HG03196 (cell line): ENCODE measurements around the gene C22orf23.
"Not testable (repeated sequence)": the region's sequence is repeated elsewhere in the genome, so short reads cannot be mapped to it uniquely, and the experiment has no call there.

Experiments used
- ATAC-seq: cut with Tn5 transposase; IDR thresholded peaks from one replicate; pipeline ENCODE4 v1.9.1; 2021; ENCODE audit not compliant: unreplicated experiment

Gene C22orf23

DNA sequence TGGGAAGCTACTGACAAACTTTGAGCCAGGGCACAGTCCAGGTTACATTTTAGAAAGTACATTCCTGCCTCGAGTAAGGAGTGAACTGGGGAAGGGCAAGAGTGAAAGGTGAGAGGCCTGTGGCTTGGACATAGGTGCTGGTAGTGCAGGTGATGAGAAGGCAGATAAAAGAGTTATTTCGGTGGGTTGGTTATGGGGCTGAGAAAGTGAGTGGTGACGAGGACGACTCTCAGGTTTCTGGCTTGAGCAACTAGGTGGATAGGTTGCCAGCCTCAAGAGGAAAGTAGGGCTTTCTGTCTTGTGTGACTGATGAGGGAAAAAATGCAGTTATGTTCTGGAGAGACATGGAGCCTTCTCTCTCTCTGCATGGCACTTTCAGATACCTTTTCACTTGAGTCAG is 3.8 kb upstream of the C22orf23 start:
- ATAC-seq = no peak

DNA sequence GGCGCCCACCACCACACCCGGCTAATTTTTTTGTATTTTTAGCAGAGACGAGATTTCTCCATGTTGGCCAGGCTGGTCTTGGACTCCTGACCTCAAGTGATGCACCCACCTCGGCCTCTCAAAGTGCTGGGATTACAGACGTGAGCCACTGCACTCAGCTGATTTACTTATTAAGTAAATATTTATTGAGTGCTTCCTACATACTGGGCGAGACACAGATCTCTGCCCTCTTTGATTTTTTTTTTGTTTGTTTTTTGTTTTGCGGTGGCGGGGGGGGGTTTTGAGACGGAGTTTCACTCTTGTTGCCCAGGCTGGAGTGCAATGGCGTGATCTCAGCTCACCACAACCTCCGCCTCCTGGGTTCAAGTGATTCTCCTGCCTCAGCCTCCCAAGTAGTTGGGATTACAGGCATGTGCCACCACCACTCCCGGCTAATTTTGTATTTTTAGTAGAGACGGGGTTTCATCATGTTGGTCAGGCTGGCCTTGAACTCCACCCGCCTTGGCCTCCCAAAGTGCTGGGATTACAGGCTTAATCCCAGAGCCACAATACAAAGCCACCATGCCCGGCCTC is 2.5 kb upstream of the C22orf23 start:
- not testable (repeated sequence) for ATAC-seq

GRCh38 chr22:37954686-37955085 is 1.3 kb upstream of the C22orf23 start:
- ATAC-seq = no peak

- ATAC-seq = peak; percentile 7
Measured at GRCh38 chr22:37953062-37953436, 352 bp downstream of the C22orf23 start.

DNA sequence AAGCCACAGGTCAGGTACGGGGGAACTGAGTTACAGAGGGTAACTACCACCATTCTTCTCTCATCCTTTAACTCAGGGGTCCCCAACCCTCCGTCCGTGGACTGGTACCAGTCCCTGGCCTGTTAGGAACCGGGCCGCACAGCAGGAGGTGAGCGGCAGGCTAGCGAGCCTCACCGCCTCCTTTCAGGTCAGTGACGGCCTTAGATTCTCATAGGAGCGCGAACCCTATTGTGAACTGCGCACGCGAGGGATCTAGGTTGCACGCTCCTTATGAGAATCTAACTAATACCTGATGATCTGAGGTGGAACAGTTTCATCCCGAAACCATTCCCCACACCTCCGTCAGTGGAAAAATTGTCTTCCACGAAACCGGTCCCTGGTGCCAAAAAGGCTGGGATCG is 772 bp downstream of the C22orf23 start:
- ATAC-seq = not testable (repeated sequence)

- no peak for ATAC-seq
Measured at GRCh38 chr22:37951305-37951704, 2.1 kb downstream of the C22orf23 start.

DNA sequence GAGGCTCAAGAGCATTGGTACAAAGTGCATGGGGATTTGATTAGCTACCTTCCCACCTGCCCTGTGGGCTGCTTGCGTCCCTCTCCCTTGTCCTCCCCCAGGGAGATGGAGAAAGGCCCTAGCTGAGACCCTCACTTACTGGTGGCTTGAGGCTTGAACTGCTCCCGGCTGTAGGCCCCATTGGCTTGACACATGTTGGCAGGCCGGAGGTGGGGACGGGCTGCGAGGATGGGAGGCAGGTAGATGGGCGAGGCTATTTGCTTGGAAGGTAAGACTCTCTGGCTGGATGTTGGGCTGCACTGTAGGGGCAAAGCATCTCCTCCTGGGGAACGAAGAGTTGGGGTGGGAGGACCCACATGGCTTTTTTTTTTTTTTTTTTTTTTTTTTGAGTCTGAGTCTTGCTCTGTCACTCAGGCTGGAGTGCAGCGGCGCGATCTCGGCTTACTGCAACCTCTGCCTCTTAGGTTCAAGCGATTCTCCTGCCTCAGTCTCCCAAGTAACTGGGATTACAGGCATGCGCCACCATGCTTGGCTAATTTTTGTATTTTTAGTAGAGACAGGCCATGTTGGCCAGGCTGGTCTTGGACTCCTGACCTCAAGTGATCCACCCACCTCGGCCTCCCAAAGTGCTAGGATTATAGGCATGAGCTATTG is 6.1 kb downstream of the C22orf23 start:
- not testable (repeated sequence) for ATAC-seq

GRCh38 chr22:37944423-37944822 is 9.0 kb downstream of the C22orf23 start:
- ATAC-seq = not testable (repeated sequence)

- no peak for ATAC-seq
Measured at GRCh38 chr22:37943825-37944198, 9.6 kb downstream of the C22orf23 start.

DNA sequence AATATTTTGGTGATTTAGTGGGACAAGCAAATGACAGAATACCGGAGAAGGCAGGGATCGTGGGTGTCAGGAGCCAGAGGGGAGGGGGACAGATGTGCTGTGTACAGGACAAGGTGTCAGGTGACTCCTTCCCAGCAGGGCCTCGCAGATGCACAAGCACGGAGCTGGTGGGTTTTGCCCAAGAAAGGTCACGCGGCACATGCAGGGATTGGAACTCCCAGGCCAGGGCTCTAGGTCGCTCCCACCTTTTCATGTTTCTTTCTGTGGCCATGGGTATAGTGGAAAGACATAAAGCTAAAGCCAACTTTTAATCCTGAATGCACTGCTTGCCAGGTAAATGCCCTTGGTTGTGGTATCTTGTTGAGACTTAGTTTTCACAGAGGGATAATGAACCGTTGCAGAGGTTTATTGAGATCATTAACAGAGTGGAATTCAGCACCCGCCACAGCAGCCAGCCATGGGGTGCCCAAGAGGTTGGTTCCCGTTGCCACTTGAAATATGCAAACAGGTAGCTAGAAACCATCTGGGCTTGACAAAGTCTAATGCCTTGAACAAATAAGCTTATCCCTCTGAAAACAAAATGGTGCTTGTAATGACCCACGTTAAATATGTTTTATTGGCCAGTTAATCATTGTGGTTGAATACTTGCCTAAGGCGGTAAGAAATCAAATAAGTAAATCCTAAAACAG is 10.1 kb downstream of the C22orf23 start:
- ATAC-seq = no peak

DNA sequence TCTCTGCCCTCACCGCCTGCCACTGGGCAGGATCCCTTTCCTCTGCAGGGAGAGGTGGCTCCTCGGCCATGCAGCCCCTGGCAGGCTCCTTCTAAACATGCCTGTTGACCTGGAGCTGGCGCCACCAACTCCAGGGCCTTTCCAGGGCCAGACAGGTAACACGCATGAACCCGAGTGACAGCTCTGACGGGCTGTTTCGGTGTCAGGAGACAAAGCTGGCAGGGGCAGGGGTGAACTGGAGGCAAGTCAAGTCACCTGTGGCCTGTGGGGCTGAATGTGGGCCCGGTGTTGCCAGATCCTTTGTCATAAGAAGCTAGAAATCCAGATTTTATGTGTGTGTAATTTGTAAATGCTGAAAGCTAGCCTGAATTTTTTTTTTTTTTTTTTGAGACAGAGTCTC is 11.3 kb downstream of the C22orf23 start:
- no peak for ATAC-seq

DNA sequence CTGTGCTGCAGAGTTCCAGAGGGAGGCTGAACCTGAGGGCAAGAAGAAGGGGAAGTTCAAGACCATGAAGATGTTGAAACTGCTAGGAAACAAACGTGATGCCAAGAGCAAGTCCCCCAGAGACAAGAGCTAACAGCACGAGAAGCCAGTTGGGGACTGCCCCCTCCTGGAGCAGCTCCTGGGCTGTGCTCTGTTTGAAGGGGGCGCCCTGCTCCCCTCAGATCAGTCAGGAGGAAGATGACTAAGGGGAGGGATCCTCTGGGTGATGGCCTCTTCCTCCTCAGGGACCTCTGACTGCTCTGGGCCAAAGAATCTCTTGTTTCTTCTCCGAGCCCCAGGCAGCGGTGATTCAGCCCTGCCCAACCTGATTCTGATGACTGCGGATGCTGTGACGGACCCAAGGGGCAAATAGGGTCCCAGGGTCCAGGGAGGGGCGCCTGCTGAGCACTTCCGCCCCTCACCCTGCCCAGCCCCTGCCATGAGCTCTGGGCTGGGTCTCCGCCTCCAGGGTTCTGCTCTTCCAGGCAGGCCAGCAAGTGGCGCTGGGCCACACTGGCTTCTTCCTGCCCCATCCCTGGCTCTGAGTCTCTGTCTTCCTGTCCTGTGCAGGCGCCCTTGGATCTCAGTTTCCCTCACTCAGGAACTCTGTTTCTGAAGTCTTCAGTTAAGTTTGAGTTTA is 12.6 kb downstream of the C22orf23 start:
- ATAC-seq = no peak

GRCh38 chr22:37933711-37934376 is 19.6 kb downstream of the C22orf23 start:
- peak; percentile 70 for ATAC-seq

DNA sequence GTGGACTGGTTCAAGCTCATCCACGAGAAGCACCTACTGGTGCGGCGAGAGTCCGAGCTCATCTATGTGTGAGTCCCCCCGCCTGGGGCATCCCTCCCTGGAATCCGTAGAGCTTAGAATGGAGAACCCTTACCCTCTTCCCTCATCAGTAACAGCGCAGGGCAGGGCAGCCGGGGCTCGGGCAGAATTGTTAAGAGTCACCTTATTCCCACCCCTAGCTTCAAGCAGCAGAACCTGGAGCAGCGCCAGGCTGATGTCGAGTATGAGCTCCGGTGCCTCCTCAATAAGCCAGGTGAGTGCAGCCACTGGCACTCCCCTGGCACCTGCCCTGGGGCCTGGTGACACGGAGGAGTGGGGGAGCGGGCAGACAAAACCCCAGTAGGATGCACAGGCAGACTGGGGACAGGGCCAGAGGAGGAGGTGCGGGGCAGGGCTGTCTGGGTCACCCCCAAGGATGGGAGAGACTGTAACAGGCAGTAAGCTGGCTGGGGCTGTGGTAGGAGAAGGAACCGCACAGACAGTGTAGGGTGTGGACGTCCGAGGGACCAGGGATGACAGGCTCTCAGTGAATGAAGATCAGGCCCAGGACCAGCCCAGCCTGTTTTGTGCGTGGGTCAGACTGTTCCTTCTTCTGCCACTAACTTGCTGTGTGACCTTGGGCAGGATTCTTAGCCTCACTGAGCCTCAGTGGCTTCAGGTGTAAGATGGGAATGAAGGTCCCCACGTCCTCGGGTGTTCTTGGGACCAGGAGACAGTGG is 20.4 kb downstream of the C22orf23 start:
- no peak for ATAC-seq

- no peak for ATAC-seq
Measured at GRCh38 chr22:37932401-37932800, 21.0 kb downstream of the C22orf23 start.

DNA sequence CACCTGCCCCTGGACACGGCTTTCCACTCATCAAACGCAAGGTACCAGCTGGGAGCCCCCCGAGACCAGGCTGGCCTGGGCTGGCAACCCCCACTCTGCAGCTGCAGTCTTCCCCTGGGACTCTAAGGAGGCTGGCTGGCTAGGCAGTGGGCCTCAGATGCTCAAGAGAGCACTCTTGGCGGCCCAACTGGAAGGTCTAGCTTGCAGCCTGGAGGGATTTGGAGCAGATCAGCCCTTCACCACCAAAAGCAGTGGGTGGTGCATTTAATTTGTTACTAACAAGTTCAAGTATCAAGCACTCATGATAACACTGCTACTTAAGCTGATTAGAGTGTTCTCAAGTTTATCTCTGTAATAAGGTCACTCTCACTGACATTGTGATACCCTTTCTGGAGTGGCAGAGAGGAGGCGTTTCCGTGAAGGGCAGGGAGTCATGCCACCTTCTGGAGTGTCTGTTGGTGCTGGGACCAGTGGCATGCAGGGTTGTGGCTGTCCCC is 21.5 kb downstream of the C22orf23 start:
- no peak for ATAC-seq

DNA sequence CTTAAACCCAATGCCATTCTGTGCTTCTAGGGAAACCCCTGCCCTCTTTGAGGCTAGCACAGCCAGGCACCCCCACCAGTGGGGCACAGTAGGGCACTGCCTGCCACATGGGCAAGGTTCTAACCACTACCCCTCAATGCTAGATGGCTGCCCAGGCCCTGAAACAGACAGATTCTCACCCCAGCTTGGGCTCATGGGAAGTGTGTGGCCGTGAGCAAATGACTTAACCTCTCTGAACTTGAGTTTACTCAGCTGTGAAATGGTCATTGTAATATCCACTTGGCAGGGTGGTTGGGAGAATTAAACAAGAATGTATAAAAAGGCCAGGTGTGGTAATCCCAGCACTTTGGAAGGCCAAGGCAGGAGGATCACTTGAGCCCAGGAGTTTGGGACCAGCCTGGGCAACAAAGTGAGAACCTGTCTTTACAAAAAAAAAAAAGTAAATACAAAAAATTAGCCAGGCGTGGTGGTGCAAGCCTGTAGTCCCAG is 22.4 kb downstream of the C22orf23 start:
- no peak for ATAC-seq

- no peak for ATAC-seq
Measured at GRCh38 chr22:37930270-37930951, 23.0 kb downstream of the C22orf23 start.

DNA sequence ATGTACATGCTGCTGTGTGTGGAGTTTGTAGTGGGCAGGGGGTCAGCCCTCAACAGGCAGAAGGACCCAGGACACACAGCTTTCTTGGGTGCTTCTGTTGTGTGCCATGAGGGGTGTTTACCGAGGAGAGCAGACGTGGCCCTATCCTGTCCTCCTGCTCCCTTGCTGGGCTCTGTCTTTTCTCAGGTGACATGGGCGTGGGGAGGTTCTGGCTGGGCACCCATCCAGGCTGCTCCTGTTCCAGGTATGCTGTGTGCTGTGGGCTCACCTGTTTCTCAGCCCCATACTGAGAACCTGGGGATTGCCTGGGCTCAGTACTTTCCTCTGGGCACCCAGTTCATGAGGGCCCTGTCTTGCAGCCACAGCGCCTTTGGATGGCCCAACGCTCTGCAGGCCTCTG is 24.0 kb downstream of the C22orf23 start:
- no peak for ATAC-seq

- ATAC-seq = no peak
Measured at GRCh38 chr22:37927637-37927936, 25.8 kb downstream of the C22orf23 start.
